Lung (tissue), 12 donors: ENCODE results near the gene LSMEM2. TPM values are rescaled to one million over a fixed set of nuclear protein-coding genes. Genes with fewer than 3 reads are reported as not detected.
A peak's percentile ranks its signal among the peaks of the same experiment; 100 is the strongest.
"Not testable (repeated sequence)": the region's sequence is repeated elsewhere in the genome, so short reads cannot be mapped to it uniquely, and the experiment has no call there.

Experiments used
- ATAC-seq: fragments of 200-7000 bp; cut with Tn5 transposase; one replicate; pipeline ENCODE4 v1.9.1; 2020; ENCODE audit warnings: moderate number of reproducible peaks; ENCODE audit not compliant: insufficient read depth, low FRiP score
- DNase-seq, 3 donors: peaks; one replicate each; pipeline ENCODE4 v3.0.0-alpha.2; 2013 to 2017
- H3K27ac ChIP-seq, 2 donors: one replicate each; pipeline ENCODE4 v1.5.1; 2013; ENCODE audit warnings: mild to moderate bottlenecking in 2 of 2, moderate library complexity in 2 of 2, control low read depth in 1 of 2, inconsistent platforms in 1 of 2, low read depth in 1 of 2, low read length in 1 of 2
- H3K27me3 ChIP-seq, 3 donors: one replicate each; pipeline ENCODE4 v1.5.1; 2013; ENCODE audit warnings: low read length in 2 of 3; ENCODE audit not compliant: control insufficient read depth in 3 of 3, insufficient read depth in 3 of 3
- H3K36me3 ChIP-seq, 4 donors: one replicate each; pipeline ENCODE4 v1.5.1; 2013; ENCODE audit warnings: low read length in 4 of 4, mild to moderate bottlenecking in 1 of 4, moderate library complexity in 1 of 4; ENCODE audit not compliant: control insufficient read depth in 4 of 4, insufficient read depth in 4 of 4
- H3K4me1 ChIP-seq, 5 donors: one replicate each; pipeline ENCODE4 v1.5.1; 2013; ENCODE audit warnings: low read length in 5 of 5, mild to moderate bottlenecking in 2 of 5, moderate library complexity in 1 of 5; ENCODE audit not compliant: control insufficient read depth in 5 of 5, insufficient read depth in 5 of 5
- H3K4me3 ChIP-seq: one replicate; pipeline ENCODE4 v1.5.1; 2013; ENCODE audit warnings: mild to moderate bottlenecking, control low read depth, moderate library complexity
- H3K9ac ChIP-seq, 2 donors: one replicate each; pipeline ENCODE4 v1.5.1; 2013; ENCODE audit warnings: low read length in 2 of 2, control low read depth in 1 of 2; ENCODE audit not compliant: insufficient read depth in 1 of 2
- H3K9me3 ChIP-seq, 4 donors: one replicate each; pipeline ENCODE4 v1.5.1; 2013; ENCODE audit warnings: low read length in 3 of 4, mild to moderate bottlenecking in 1 of 4, moderate library complexity in 1 of 4; ENCODE audit not compliant: control insufficient read depth in 4 of 4, insufficient read depth in 3 of 4
- CTCF ChIP-seq: IDR thresholded peaks from 2 replicates; pipeline ENCODE4 v1.5.1; 2012; ENCODE audit warnings: mild to moderate bottlenecking; ENCODE audit errors: control extremely low read depth, extremely low read depth
- WGBS, 2 donors: extraction: QIAGEN DNeasy Blood & Tissue Kit; methylation state at CpG; one replicate each; pipeline ENCODE4 v1.1.7; 2013; 5-methylcytosine and 5-hydroxymethylcytosine counted together
- polyA plus RNA-seq, 2 donors: library from polyadenylated mRNA; stranded (reverse); fragments of 200-250 nt; gene quantifications; one replicate each; pipeline ENCODE4 v1.2.1, GENCODE V29; 2013
- total RNA-seq, 2 donors: library from RNA; depleted of rRNA in 1 of 2; stranded (reverse); fragments of >200 nt in 1 of 2; gene quantifications; one replicate each; pipeline ENCODE4 v1.2.1, GENCODE V29; 2014 to 2021
- donor health status: control.
- donor health status: control.
- donor health status: Bipolar disorder and iron deficiency.
- donor health status: healthy.
- donor health status: DM: yes; HTN: yes; CAD: no.

Gene LSMEM2
- total and polyA plus RNA-seq, 4 donors = 0.10 to 0.49 (median 0.12) TPM; not detected in 1

- Histone ChIP-seq H3K27me3 (no peaks in the 10 kb centered on the region), H3K27ac (peak overlapping the region; percentile 84 to 95), H3K4me3 (no peak overlapping the region), H3K4me1 (peaks cover 2 to 57% (median 22%) of the 10 kb centered on the region in 5 donors), H3K9ac (peak overlapping the region in 1 of 2 donors; percentile 23), H3K9me3 (no peaks in the 10 kb centered on the region), H3K36me3 (peaks cover 0 to 12% (median 9%) of the 10 kb centered on the region in 4 donors)
- no peak for TF ChIP-seq CTCF
- DNase-seq (peak; percentile 40 to 60 (median 47)), ATAC-seq (peak; percentile 27)
- 11 to 25% methylated on average over 13 to 14 of the region's 14 CpGs for WGBS, 2 donors
These were observed 35.9 kb upstream of the LSMEM2 start for GRCh38 chr3:50242851-50243542.

- WGBS, 2 donors = 73 to 79% methylated on average over 4 of the region's 4 CpGs
- H3K4me1 ChIP-seq = peaks cover 2 to 58% (median 21%) of the 10 kb centered on the region in 5 donors
- H3K9me3 ChIP-seq = no peaks in the 10 kb centered on the region
- no peak for TF ChIP-seq CTCF
- H3K27me3 ChIP-seq = no peaks in the 10 kb centered on the region
- H3K9ac ChIP-seq = peak overlapping the region in 1 of 2 donors; percentile 23
- peaks cover 0 to 12% (median 9%) of the 10 kb centered on the region in 4 donors for H3K36me3 ChIP-seq
- peak overlapping the region; percentile 84 to 95 for H3K27ac ChIP-seq
- no peak for ATAC-seq
- DNase-seq = no peak
- no peak overlapping the region for H3K4me3 ChIP-seq
These were observed 35.4 kb upstream of the LSMEM2 start for GRCh38 chr3:50243543-50243895.

GRCh38 chr3:50244813-50245212, 34.1 kb upstream of the LSMEM2 start:
- 47 to 54% methylated on average over 5 to 6 of the region's 6 CpGs for WGBS, 2 donors
- Histone ChIP-seq H3K36me3 (peaks cover 0 to 11% (median 4%) of the 10 kb centered on the region in 4 donors), H3K27ac (peak overlapping the region; percentile 76 to 90), H3K4me1 (peaks cover 3 to 65% (median 16%) of the 10 kb centered on the region in 5 donors)
- not testable (repeated sequence) for H3K4me3 ChIP-seq, DNase-seq, H3K9ac ChIP-seq, H3K27me3 ChIP-seq, ATAC-seq, H3K9me3 ChIP-seq

GRCh38 chr3:50245251-50245745, 33.6 kb upstream of the LSMEM2 start:
- WGBS, 2 donors = 66 to 69% methylated on average over 16 of the region's 16 CpGs
- ATAC-seq = no peak
- Histone ChIP-seq H3K27me3 (no peaks in the 10 kb centered on the region), H3K4me3 (peak overlapping the region; percentile 10), H3K9ac (peak overlapping the region; percentile 16 to 40), H3K36me3 (peaks cover 0 to 12% (median 5%) of the 10 kb centered on the region in 4 donors), H3K9me3 (no peaks in the 10 kb centered on the region), H3K4me1 (peaks cover 3 to 66% (median 14%) of the 10 kb centered on the region in 5 donors), H3K27ac (peak overlapping the region; percentile 76 to 91)
- no peak for DNase-seq
- TF ChIP-seq CTCF = no peak
